ENCODE measurements around the gene GDA.

The GDA gene

GRCh38 chr9:72150661-72151060, 1.4 kb downstream of the GDA start:
- no peak for DNase-seq

GRCh38 chr9:72151104-72151503, 1.9 kb downstream of the GDA start:
- DNase-seq, result no peak

- DNase-seq, result no peak
Observed at GRCh38 chr9:72154468-72155285, 5.4 kb downstream of the GDA start.

GRCh38 chr9:72155301-72155700, 6.1 kb downstream of the GDA start:
- DNase-seq, result no peak

- no peak for DNase-seq
Observed at GRCh38 chr9:72156586-72156985, 7.3 kb downstream of the GDA start.

- DNase-seq, result no peak
Observed at GRCh38 chr9:72158680-72159079, 9.4 kb downstream of the GDA start.

- DNase-seq, result no peak
Observed at GRCh38 chr9:72160446-72161123, 11.3 kb downstream of the GDA start.

GRCh38 chr9:72165326-72165725, 16.1 kb downstream of the GDA start:
- DNase-seq, result no peak

- DNase-seq, result no peak
Observed at GRCh38 chr9:72165821-72166547, 16.7 kb downstream of the GDA start.

GRCh38 chr9:72168075-72168474, 18.8 kb downstream of the GDA start:
- no peak for DNase-seq

- peak in 1 of 2 experiments; percentile 27 for DNase-seq
Observed at GRCh38 chr9:72169178-72169577, 19.9 kb downstream of the GDA start.

GRCh38 chr9:72173080-72173479, 23.8 kb downstream of the GDA start:
- no peak for DNase-seq

- DNase-seq, result no peak
Observed at GRCh38 chr9:72185561-72185960, 36.3 kb downstream of the GDA start.

GRCh38 chr9:72187121-72187695, 38.0 kb downstream of the GDA start:
- no peak for DNase-seq

- no peak for DNase-seq
Observed at GRCh38 chr9:72188232-72188631, 39.0 kb downstream of the GDA start.

GRCh38 chr9:72193478-72193881, 44.2 kb downstream of the GDA start:
- DNase-seq, result no peak

- DNase-seq, result no peak
Observed at GRCh38 chr9:72199238-72199637, 50.0 kb downstream of the GDA start.

- no peak for DNase-seq
Observed at GRCh38 chr9:72200452-72200851, 51.2 kb downstream of the GDA start.

GRCh38 chr9:72202009-72202408, 52.8 kb downstream of the GDA start:
- no peak for DNase-seq

GRCh38 chr9:72203205-72203803, 54.1 kb downstream of the GDA start:
- peak in 1 of 2 experiments; percentile 41 for DNase-seq

GRCh38 chr9:72204062-72204461, 54.8 kb downstream of the GDA start:
- DNase-seq, result no peak

- DNase-seq, result no peak
Observed at GRCh38 chr9:72205513-72205912, 56.3 kb downstream of the GDA start.

- no peak for DNase-seq
Observed at GRCh38 chr9:72207278-72207677, 58.0 kb downstream of the GDA start.
